ENCODE results near the gene FAM184A. TPM values are rescaled to one million over a fixed set of nuclear protein-coding genes. Genes with fewer than 3 reads are reported as not detected.

FAM184A gene
- total RNA-seq, 1 donor from 2014 or later, result 134 TPM

GRCh38 chr6:119028091-119028490 lies 50.4 kb downstream of the FAM184A start:
- peaks cover 60% of the 10 kb centered on the region for H3K4me1 Mint-ChIP-seq (ENCODE audit: unreplicated experiment)
- H3K27ac Mint-ChIP-seq (ENCODE audit: unreplicated experiment), result peak overlapping the region; percentile 98
- H3K4me3 Mint-ChIP-seq (ENCODE audit: unreplicated experiment), result peak overlapping the region; percentile 29
- no peaks in the 10 kb centered on the region for H3K36me3 Mint-ChIP-seq (ENCODE audit: low read depth, unreplicated experiment)
- peaks cover 1% of the 10 kb centered on the region for H3K27me3 Mint-ChIP-seq (ENCODE audit: unreplicated experiment)
- H3K9me3 Mint-ChIP-seq (ENCODE audit: unreplicated experiment), result no peaks in the 10 kb centered on the region
- no peak for DNase-seq (ENCODE audit: low spot score)
- no peak for TF ChIP-seq CTCF (IDR thresholded peaks at IDR 0.05; ENCODE audit: unreplicated experiment)

GRCh38 chr6:119027465-119027864 lies 51.0 kb downstream of the FAM184A start:
- Mint-ChIP-seq H3K9me3 (ENCODE audit: unreplicated experiment) (no peaks in the 10 kb centered on the region), H3K36me3 (ENCODE audit: low read depth, unreplicated experiment) (no peaks in the 10 kb centered on the region), H3K4me1 (ENCODE audit: unreplicated experiment) (peaks cover 60% of the 10 kb centered on the region), H3K27me3 (ENCODE audit: unreplicated experiment) (peaks cover 1% of the 10 kb centered on the region), H3K4me3 (ENCODE audit: unreplicated experiment) (peak overlapping the region; percentile 29), H3K27ac (ENCODE audit: unreplicated experiment) (peak overlapping the region; percentile 98)
- no peak for TF ChIP-seq CTCF (IDR thresholded peaks at IDR 0.05; ENCODE audit: unreplicated experiment)
- DNase-seq (ENCODE audit: low spot score), result no peak

- peak overlapping the region; percentile 96 for H3K27ac Mint-ChIP-seq (ENCODE audit: unreplicated experiment)
- H3K9me3 Mint-ChIP-seq (ENCODE audit: unreplicated experiment), result no peaks in the 10 kb centered on the region
- H3K36me3 Mint-ChIP-seq (ENCODE audit: low read depth, unreplicated experiment), result no peaks in the 10 kb centered on the region
- H3K27me3 Mint-ChIP-seq (ENCODE audit: unreplicated experiment), result peaks cover 1% of the 10 kb centered on the region
- peaks cover 60% of the 10 kb centered on the region for H3K4me1 Mint-ChIP-seq (ENCODE audit: unreplicated experiment)
- no peak for TF ChIP-seq CTCF (IDR thresholded peaks at IDR 0.05; ENCODE audit: unreplicated experiment)
- H3K4me3 Mint-ChIP-seq (ENCODE audit: unreplicated experiment), result peak overlapping the region; percentile 8
- no peak for DNase-seq (ENCODE audit: low spot score)
These were observed 51.6 kb downstream of the FAM184A start for GRCh38 chr6:119026822-119027221.

- DNase-seq (ENCODE audit: low spot score), result no peak
- peak overlapping the region; percentile 66 for H3K4me3 Mint-ChIP-seq (ENCODE audit: unreplicated experiment)
- peaks cover 1% of the 10 kb centered on the region for H3K27me3 Mint-ChIP-seq (ENCODE audit: unreplicated experiment)
- peak overlapping the region; percentile 96 for H3K27ac Mint-ChIP-seq (ENCODE audit: unreplicated experiment)
- peaks cover 2% of the 10 kb centered on the region for H3K36me3 Mint-ChIP-seq (ENCODE audit: low read depth, unreplicated experiment)
- no peaks in the 10 kb centered on the region for H3K9me3 Mint-ChIP-seq (ENCODE audit: unreplicated experiment)
- peaks cover 59% of the 10 kb centered on the region for H3K4me1 Mint-ChIP-seq (ENCODE audit: unreplicated experiment)
- no peak for TF ChIP-seq CTCF (IDR thresholded peaks at IDR 0.05; ENCODE audit: unreplicated experiment)
These were observed 52.7 kb downstream of the FAM184A start for GRCh38 chr6:119025793-119026192.

GRCh38 chr6:119024111-119024510 lies 54.4 kb downstream of the FAM184A start:
- Mint-ChIP-seq H3K27me3 (ENCODE audit: unreplicated experiment) (peaks cover 1% of the 10 kb centered on the region), H3K4me3 (ENCODE audit: unreplicated experiment) (peak overlapping the region; percentile 91), H3K27ac (ENCODE audit: unreplicated experiment) (peak overlapping the region; percentile 91), H3K9me3 (ENCODE audit: unreplicated experiment) (no peaks in the 10 kb centered on the region), H3K36me3 (ENCODE audit: low read depth, unreplicated experiment) (peaks cover 12% of the 10 kb centered on the region), H3K4me1 (ENCODE audit: unreplicated experiment) (peaks cover 65% of the 10 kb centered on the region)
- DNase-seq (ENCODE audit: low spot score), result no peak
- TF ChIP-seq CTCF (IDR thresholded peaks at IDR 0.05; ENCODE audit: unreplicated experiment), result no peak
